ENCODE measurements around the gene PIPOX.
"Not testable (repeated sequence)": the region's sequence is repeated elsewhere in the genome, so short reads cannot be mapped to it uniquely, and the experiment has no call there.

PIPOX gene

GRCh38 chr17:29076722-29077121 lies 33.8 kb downstream of the PIPOX start:
- DNase-seq (ENCODE audit: low read depth) = no peak

- no peak for DNase-seq (ENCODE audit: low read depth)
Measured at GRCh38 chr17:29077320-29077719, 34.4 kb downstream of the PIPOX start.

- DNase-seq (ENCODE audit: low read depth) = peak; percentile 3
Measured at GRCh38 chr17:29078183-29079045, 35.5 kb downstream of the PIPOX start.

- no peak for DNase-seq (ENCODE audit: low read depth)
Measured at GRCh38 chr17:29079433-29079832, 36.5 kb downstream of the PIPOX start.

- no peak for DNase-seq (ENCODE audit: low read depth)
Measured at GRCh38 chr17:29079887-29080286, 36.9 kb downstream of the PIPOX start.

- DNase-seq (ENCODE audit: low read depth) = no peak
Measured at GRCh38 chr17:29080323-29080722, 37.4 kb downstream of the PIPOX start.

GRCh38 chr17:29080965-29081364 lies 38.0 kb downstream of the PIPOX start:
- DNase-seq (ENCODE audit: low read depth) = no peak

- no peak for DNase-seq (ENCODE audit: low read depth)
Measured at GRCh38 chr17:29084541-29085146, 41.7 kb downstream of the PIPOX start.

GRCh38 chr17:29085223-29085622 lies 42.3 kb downstream of the PIPOX start:
- DNase-seq (ENCODE audit: low read depth) = no peak

GRCh38 chr17:29086628-29087332 lies 43.8 kb downstream of the PIPOX start:
- no peak for DNase-seq (ENCODE audit: low read depth)

GRCh38 chr17:29088782-29089181 lies 45.8 kb downstream of the PIPOX start:
- not testable (repeated sequence) for DNase-seq (ENCODE audit: low read depth)

GRCh38 chr17:29089601-29090044 lies 46.7 kb downstream of the PIPOX start:
- DNase-seq (ENCODE audit: low read depth) = no peak

- DNase-seq (ENCODE audit: low read depth) = no peak
Measured at GRCh38 chr17:29090108-29090507, 47.2 kb downstream of the PIPOX start.

- no peak for DNase-seq (ENCODE audit: low read depth)
Measured at GRCh38 chr17:29090750-29091605, 48.0 kb downstream of the PIPOX start.

GRCh38 chr17:29091606-29092289 lies 48.8 kb downstream of the PIPOX start:
- no peak for DNase-seq (ENCODE audit: low read depth)

GRCh38 chr17:29093090-29093871 lies 50.3 kb downstream of the PIPOX start:
- DNase-seq (ENCODE audit: low read depth) = no peak

- DNase-seq (ENCODE audit: low read depth) = no peak
Measured at GRCh38 chr17:29094101-29094708, 51.3 kb downstream of the PIPOX start.

- DNase-seq (ENCODE audit: low read depth) = no peak
Measured at GRCh38 chr17:29095439-29095838, 52.5 kb downstream of the PIPOX start.

GRCh38 chr17:29096094-29096493 lies 53.2 kb downstream of the PIPOX start:
- no peak for DNase-seq (ENCODE audit: low read depth)

- DNase-seq (ENCODE audit: low read depth) = no peak
Measured at GRCh38 chr17:29099527-29099926, 56.6 kb downstream of the PIPOX start.
